ENCODE data around the gene CEP70.

Gene CEP70

GRCh38 chr3:138629526-138629925 lies 35.5 kb upstream of the CEP70 start:
- no peak for DNase-seq (ENCODE audit: low read depth, low spot score)
- POLR2A ChIA-PET: no interaction called here
- TF ChIP-seq, protein P1, sequence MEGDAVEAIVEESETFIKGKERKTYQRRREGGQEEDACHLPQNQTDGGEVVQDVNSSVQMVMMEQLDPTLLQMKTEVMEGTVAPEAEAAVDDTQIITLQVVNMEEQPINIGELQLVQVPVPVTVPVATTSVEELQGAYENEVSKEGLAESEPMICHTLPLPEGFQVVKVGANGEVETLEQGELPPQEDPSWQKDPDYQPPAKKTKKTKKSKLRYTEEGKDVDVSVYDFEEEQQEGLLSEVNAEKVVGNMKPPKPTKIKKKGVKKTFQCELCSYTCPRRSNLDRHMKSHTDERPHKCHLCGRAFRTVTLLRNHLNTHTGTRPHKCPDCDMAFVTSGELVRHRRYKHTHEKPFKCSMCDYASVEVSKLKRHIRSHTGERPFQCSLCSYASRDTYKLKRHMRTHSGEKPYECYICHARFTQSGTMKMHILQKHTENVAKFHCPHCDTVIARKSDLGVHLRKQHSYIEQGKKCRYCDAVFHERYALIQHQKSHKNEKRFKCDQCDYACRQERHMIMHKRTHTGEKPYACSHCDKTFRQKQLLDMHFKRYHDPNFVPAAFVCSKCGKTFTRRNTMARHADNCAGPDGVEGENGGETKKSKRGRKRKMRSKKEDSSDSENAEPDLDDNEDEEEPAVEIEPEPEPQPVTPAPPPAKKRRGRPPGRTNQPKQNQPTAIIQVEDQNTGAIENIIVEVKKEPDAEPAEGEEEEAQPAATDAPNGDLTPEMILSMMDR (IDR thresholded peaks at IDR 0.05; ENCODE audit: insufficient read depth, low read length, missing control alignments): no peak
- H3K4me3 ChIP-seq (ENCODE audit: low read depth, low read length): no peak overlapping the region
- CTCF ChIA-PET: no interaction called here

GRCh38 chr3:138625707-138626365 lies 31.8 kb upstream of the CEP70 start:
- ChIA-PET CTCF (interaction anchor here (0.7 to 2.5 kb wide), 6 partner anchors 35 to 310 kb away, joined by 3 to 24 read pairs (median 4); no protein-coding TSS in a partner anchor), POLR2A (no interaction called here)
- no peak for DNase-seq (ENCODE audit: low read depth, low spot score)
- no peak overlapping the region for H3K4me3 ChIP-seq (ENCODE audit: low read depth, low read length)
- TF ChIP-seq, protein P1 (IDR thresholded peaks at IDR 0.05; ENCODE audit: insufficient read depth, low read length, missing control alignments): no peak

GRCh38 chr3:138624518-138624917 lies 30.5 kb upstream of the CEP70 start:
- ChIA-PET POLR2A (no interaction called here), CTCF (interaction anchor here (1.3 to 2.5 kb wide), 3 partner anchors 9 to 299 kb away, joined by 3 to 24 read pairs (median 8); no protein-coding TSS in a partner anchor)
- no peak overlapping the region for H3K4me3 ChIP-seq (ENCODE audit: low read depth, low read length)
- no peak for DNase-seq (ENCODE audit: low read depth, low spot score)
- TF ChIP-seq, protein P1 (IDR thresholded peaks at IDR 0.05; ENCODE audit: insufficient read depth, low read length, missing control alignments): no peak

GRCh38 chr3:138620431-138620830 lies 26.4 kb upstream of the CEP70 start:
- no peak for DNase-seq (ENCODE audit: low read depth, low spot score)
- H3K4me3 ChIP-seq (ENCODE audit: low read depth, low read length): no peak overlapping the region
- ChIA-PET POLR2A (no interaction called here), CTCF (interaction anchor here (1.9 to 2.2 kb wide), 2 partner anchors 34 to 295 kb away, joined by 5 to 9 read pairs; no protein-coding TSS in a partner anchor)
- TF ChIP-seq, protein P1 (IDR thresholded peaks at IDR 0.05; ENCODE audit: insufficient read depth, low read length, missing control alignments): no peak

DNA sequence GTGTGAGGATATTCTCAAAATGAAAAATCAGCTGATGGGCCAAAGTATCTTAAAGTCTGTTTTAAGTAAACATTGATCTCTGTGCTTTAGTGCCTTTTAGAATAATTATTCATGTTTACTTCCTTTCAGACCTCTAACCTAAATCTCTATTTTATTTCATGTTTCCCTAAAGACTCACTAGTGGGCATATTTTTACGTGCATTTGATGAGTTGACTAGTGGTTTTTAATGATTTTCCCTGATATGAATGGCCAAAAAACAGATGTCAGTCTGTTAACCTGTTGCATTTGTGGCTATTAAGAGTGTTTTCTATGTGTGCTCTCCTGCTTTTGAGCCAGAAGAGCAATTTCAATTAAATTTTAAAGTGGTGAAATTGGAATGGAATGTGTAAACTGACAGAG lies 21.4 kb upstream of the CEP70 start:
- POLR2A ChIA-PET: no interaction called here
- TF ChIP-seq, protein P1 (IDR thresholded peaks at IDR 0.05; ENCODE audit: insufficient read depth, low read length, missing control alignments): no peak

GRCh38 chr3:138609898-138610266 lies 15.8 kb upstream of the CEP70 start:
- DNase-seq (ENCODE audit: low read depth, low spot score): no peak
- ChIA-PET POLR2A (no interaction called here), CTCF (interaction anchor here (1.0 to 2.9 kb wide), 5 partner anchors 12 to 313 kb away, joined by 3 to 18 read pairs (median 7); partner anchors contain the start of gene CEP70)
- TF ChIP-seq, protein P1 (IDR thresholded peaks at IDR 0.05; ENCODE audit: insufficient read depth, low read length, missing control alignments): no peak
- H3K4me3 ChIP-seq (ENCODE audit: low read depth, low read length): no peak overlapping the region; the same call in 1 of the 2 replicates

More for the DNA sequence above, 21.4 kb upstream of the CEP70 start:
- CTCF ChIA-PET: interaction anchor here (1.3 to 1.6 kb wide), 2 partner anchors 9 to 300 kb away, joined by 3 to 10 read pairs; no protein-coding TSS in a partner anchor
- no peak for DNase-seq (ENCODE audit: low read depth, low spot score)
- no peak overlapping the region for H3K4me3 ChIP-seq (ENCODE audit: low read depth, low read length)
